ENCODE measurements around the gene CUEDC1. TPM values are rescaled to one million over a fixed set of nuclear protein-coding genes. Genes with fewer than 3 reads are reported as not detected.

The CUEDC1 gene
- total and polyA plus RNA-seq, 2 of the 13 experiments (the other 11 are each of a cell fraction or from before 2014, with no cell fraction given): 7.4 to 12.9 TPM

GRCh38 chr17:57861790-57862693 is 93.2 kb downstream of the CUEDC1 start (continued):
- TF ChIP-seq PTBP1 (IDR thresholded peaks at IDR 0.05; ENCODE audit: low read depth, low read length, poor library complexity, severe bottlenecking) (peak; percentile 70), ZBTB7B (CRISPR knock-in tag; IDR thresholded peaks at IDR 0.05) (peak; percentile 44; the same call in 1 of the 2 replicates), REPIN1 (CRISPR knock-in tag; IDR thresholded peaks at IDR 0.05; ENCODE audit: borderline replicate concordance, low read depth) (no peak; the same call in 1 of the 2 replicates), TERF1 (CRISPR knock-in tag; IDR thresholded peaks at IDR 0.05) (peak; percentile 96), ZBTB10 (CRISPR knock-in tag; IDR thresholded peaks at IDR 0.05; ENCODE audit: borderline replicate concordance) (peak; percentile 69; the same call in 1 of the 2 replicates), TP53 (CRISPR knock-in tag; conservative IDR thresholded peaks at IDR 0.05) (peak; percentile 90), AHR (CRISPR knock-in tag; IDR thresholded peaks at IDR 0.05) (0 out of 2 replicates have a peak, but pooled peaks have one; percentile 58), ZNF720 (CRISPR knock-in tag; IDR thresholded peaks at IDR 0.05) (no peak; the same call in 1 of the 2 replicates), ZNF615 (CRISPR knock-in tag; IDR thresholded peaks at IDR 0.05; ENCODE audit: borderline replicate concordance) (no peak), ZNF513 (CRISPR knock-in tag; conservative IDR thresholded peaks at IDR 0.05) (no peak), POLR2AphosphoS5 (IDR thresholded peaks at IDR 0.05; ENCODE audit: low read depth, low read length) (peak; percentile 53), PHB2 (IDR thresholded peaks at IDR 0.05; ENCODE audit: partially characterized antibody) (no peak), NFKB2 (CRISPR knock-in tag; IDR thresholded peaks at IDR 0.05; ENCODE audit: borderline replicate concordance) (peak; percentile 78; the same call in 1 of the 2 replicates), DR1 (CRISPR knock-in tag; IDR thresholded peaks at IDR 0.05) (no peak; the same call in 1 of the 2 replicates), PLSCR1 (CRISPR knock-in tag; IDR thresholded peaks at IDR 0.05; ENCODE audit: borderline replicate concordance) (no peak), RARA (CRISPR knock-in tag; IDR thresholded peaks at IDR 0.05) (peak; percentile 75), GTF2F1 (IDR thresholded peaks at IDR 0.05; ENCODE audit: low read length) (no peak)

Data from HepG2 (cell line).